Measurements from ENCODE around the gene AMZ1.
"Not testable (repeated sequence)": the region's sequence is repeated elsewhere in the genome, so short reads cannot be mapped to it uniquely, and the experiment has no call there.

Gene AMZ1

DNA sequence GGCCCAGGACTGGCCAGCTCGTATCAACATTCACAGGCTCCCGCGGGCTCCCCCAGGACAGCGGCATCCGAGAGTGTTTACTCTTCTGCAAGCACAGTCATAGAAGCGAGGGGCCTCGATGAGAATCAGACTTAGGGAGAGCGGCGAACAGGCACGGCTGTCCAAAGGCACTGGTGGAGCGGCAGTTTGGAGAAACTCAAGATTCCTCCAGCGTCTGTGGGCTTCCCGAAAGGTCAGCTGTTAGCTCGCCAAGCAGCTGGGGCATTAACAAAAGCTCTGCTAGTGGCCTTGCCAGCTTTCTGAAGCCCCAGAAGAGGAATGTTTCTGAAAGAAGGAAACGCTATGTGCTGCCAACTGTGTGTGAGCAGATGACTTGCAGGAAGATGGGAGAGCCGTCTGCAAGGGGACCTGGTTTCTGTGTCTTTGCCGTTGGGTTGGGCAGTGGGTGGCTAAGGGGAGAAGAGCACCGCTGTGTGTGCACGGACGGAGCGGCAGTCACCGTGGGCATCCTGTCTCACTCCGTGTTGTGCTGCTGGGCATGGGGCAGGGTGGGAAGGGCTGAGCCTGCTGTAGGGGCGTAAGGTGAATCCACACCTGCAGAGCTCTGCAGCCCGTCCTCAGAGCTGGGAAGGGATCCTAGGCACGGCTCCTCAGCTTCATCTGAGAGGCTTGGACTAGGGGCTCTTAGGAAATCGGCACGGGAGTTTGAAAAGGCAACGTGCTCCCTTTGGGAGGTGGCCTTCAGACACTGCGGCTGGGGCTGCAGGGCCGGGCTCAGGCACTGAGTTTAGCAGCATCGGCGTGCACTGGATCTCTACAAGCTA is 42.1 kb downstream of the AMZ1 start:
- FAIRE-seq: no peak

DNA sequence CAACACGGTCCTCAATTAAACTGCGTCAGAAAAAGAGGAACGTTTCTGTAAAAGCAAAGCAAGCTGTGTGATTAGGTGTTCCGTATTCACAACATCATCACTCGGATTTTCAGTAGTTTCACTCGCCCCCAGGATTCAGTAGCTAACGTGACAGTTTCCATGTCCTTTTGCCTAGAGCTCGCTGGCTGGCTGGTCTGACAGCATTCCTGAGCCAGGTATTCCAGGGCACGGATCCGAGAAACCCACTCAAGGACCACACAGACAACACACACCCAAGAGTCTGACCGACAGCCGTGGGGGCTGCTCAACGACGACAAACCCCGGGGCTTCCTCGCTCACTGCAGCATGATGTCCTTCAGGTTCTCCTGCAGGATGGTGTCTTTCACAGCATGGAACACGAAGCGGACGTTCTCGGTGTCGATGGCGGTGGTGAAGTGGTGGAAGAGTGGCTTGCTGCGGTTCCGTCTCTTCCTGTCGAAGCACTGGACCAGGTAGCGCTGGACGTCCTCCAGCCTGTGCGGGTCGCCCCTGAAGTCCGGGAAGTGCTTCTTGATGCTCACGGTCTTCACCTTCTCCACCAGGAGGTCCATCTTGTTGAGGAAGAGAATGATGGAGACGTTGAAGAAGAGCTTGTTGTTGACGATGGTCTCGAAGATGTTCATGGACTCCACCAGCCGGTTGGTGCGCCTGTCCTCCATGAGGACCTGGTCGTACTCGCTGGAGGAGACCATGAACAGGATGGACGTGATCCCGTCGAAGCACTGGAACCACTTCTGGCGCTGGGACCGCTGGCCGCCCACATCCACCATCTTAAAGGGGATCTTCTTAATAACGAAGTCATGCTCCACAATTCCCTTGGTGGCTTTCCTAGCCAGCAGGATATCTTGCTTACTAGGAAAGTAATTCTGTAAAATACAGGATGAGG is 43.1 kb downstream of the AMZ1 start:
- FAIRE-seq: no peak

GRCh38 chr7:2732388-2732787 is 44.4 kb downstream of the AMZ1 start:
- FAIRE-seq: no peak

DNA sequence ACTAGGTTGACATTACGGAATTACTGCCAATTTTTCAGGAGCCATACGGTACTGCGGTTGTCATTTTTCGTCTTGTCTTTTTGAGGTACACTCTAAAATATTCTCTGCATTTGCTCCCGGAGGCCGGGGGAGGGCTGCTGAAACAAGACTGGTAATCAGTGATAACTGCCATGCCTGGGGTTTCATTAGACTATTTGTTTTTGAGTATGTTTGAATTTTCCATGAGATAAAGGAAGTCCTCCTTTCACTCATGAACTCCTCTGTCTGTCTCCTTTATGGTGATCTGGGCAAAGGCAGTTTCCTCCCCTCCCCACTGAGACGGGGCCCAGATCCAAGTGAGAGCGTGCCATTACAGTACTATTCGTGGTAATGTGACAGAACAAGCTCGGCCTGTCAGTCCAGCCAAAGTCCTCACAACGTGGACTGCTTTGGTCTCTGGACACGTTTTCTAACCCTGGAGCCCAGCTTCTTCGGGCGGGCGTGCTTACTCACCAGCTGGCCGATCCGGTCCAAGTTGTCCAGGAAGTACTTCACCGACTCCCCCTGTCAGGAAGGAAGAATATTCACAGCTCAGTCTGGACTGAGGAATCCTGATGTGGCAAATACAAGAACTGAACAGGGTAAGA is 45.1 kb downstream of the AMZ1 start:
- no peak for FAIRE-seq

DNA sequence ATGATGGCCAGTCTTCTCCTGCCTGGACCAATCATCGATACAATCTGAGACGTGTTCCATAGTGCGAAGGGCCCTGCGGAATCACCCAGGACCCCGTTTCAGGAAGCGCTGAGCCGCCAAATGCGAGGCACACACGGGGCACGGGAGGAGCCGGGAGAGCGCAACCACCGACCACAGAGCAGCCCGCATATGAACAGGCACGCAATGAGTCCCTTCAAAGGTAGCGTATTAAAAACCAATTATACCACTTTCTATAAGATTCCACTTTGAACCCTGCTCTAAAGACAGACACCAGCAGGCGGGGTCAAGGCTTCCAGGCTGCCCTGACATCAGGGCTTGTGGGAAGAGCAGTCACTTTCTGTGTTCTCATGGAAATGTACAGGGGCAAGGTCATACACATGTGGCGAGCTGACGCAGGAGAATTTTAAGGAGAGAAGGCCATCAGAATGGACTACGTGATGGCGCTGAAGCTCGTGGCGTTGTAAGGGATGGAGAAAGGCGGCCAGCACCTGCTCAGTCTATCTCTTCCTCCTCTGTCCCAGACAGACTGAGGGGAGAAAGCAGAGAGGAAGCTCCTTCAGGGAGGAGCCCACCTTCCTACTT is 46.2 kb downstream of the AMZ1 start:
- no peak for FAIRE-seq

GRCh38 chr7:2734751-2735571 is 47.0 kb downstream of the AMZ1 start:
- no peak for FAIRE-seq

DNA sequence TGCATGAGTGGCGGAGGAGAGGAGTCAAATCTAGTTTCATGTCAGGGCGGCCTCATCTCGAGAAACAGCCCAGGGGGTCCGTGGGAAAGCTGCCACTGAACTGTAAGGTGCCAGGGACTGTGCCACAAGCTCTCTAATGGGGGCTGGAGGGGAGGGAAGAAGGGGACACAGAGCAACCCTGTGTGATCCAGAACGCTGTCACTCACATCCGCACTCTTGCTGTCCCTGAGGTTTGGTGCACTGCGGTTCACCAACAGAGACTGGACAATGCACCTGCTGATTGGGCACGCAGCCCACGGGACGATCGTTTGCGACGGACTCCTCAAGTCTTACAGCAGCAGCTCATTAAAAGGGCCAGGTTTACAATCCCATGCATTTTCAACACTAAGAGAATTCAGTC is 47.7 kb downstream of the AMZ1 start:
- FAIRE-seq: no peak

DNA sequence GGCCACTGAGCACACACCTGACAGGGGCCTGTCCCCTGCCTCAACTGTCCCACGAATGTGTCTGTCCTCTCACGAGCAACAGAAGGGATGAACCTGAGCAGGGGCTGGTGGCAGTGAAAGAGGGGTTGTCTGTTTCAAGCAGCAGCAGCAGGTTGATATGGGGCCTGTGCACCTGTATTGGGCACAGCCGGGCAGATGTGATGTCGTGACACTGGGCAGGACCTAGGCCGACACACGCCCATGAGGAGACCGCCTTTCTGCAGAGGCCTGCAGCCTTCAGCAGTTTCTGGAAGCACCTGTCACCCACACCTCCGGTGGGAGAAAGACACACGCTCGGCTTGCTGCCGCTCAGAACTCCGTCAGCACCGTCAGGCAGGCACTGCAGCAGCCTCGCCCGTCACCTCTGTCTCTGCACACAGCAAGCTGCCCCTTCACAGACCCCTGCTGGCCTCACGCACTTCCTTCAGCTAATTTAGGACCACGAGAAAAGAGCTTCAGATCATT is 48.5 kb downstream of the AMZ1 start:
- no peak for FAIRE-seq

- FAIRE-seq: not testable (repeated sequence)
Measured at GRCh38 chr7:2737005-2737743, 49.2 kb downstream of the AMZ1 start.

DNA sequence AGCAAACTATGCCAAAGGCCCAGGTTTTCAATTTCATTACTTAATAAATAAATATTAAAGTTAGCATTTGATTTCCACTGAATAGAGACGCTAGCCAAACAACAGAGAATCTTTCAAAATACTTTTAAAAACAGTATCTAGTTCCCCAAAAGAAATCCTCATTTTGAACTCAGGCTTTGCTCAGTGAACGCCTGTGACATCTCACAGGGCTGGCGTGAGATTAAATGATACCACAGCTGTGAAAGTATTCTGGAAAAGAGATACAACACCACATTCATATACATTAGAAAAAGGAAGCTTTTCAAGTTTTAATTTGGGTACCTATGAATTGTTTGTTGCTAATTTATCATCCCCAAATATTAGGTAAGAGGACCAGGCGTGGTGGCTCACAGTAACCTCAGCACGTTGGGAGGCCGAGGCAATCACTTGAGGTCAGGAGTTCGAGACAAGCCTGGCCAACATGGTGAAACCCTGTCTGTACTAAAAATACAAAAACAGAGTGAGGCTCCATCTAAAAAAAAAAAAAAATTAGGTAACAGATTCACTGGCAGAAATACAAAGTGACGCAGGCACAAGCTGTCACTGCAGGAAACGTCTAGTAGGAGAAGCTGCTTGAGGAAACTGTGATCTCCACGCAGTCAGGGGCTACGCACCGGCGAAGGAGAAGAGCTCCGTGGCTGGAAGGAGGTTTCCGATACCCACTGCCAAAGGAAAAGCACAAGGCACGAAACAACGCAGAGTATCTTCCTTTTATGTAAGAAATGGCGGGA is 50.0 kb downstream of the AMZ1 start:
- no peak for FAIRE-seq

GRCh38 chr7:2738766-2739549 is 51.0 kb downstream of the AMZ1 start:
- no peak for FAIRE-seq

DNA sequence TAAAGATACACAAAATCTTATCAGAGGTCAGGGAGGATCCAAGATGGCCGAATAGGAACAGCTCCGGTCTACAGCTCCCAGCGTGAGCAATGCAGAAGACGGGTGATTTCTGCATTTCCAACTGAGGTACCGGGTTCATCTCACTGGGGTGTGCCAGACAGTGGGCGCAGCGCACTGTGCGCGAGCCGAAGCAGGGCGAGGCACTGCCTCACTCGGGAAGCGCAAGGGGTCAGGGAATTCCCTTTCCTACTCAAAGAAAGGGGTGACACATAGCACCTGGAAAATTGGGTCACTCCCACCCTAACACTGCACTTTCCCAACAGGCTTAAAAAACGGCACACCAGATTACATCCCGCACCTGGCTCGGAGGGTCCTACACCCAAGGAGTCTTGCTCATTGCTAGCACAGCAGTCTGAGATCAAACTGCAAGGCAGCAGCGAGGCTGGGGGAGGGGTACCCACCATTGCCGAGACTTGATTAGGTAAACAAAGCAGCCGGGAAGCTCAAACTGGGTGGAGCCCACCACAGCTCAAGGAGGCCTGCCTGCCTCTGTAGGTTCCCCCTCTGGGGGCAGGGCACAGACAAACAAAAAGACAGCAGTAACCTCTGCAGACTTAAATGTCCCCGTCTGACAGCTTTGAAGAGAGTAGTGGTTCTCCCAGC is 55.7 kb downstream of the AMZ1 start:
- not testable (repeated sequence) for FAIRE-seq

DNA sequence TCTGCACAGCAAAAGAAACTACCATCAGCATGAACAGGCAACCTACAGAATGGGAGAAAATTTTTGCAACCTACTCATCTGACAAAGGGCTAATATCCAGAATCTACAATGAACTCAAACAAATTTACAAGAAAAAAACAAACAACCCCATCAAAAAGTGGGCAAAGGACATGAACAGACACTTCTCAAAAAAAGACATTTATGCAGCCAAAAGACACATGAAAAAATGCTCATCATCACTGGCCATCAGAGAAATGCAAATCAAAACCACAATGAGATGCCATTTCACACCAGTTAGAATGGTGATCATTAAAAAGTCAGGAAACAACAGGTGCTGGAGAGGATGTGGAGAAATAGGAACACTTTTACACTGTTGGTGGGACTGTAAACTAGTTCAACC is 60.7 kb downstream of the AMZ1 start:
- not testable (repeated sequence) for FAIRE-seq

DNA sequence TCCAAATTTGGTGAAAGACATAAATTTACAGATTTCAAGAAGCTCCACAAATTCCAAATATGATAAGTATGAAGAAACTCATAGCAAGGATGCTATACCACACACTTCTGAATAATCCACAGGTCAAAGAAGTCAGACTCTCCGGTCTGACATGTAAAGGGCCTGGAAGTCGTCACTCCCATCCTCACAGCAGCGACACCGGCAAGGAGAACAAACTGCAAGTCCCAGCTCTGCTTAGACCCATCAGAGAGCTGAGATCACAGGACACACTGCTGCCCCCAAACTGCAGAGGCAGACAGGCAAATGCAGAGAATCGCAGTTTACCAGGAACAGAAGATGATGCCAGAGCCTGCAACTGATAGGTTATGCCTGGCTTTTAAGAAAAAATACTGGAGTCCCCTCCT is 62.0 kb downstream of the AMZ1 start:
- FAIRE-seq: no peak

DNA sequence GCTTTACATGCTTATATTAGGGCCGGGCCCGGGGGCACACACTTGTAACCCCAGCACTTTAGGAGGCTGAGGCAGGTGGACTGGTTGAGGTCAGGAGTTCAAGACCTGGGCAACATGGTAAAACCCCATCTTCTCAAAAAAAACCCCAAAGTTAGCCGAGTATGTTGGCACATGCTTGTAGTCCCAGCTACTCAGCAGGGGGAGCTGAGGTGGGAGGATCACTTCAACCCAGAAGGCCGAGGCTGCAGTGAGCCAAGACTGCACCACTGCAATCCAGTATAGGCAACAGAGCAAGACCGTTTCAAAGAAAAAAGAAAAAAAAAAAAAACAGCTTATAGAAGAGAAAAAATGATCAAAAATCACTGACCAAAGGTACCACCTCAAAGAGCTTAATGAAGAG is 63.1 kb downstream of the AMZ1 start:
- no peak for FAIRE-seq

DNA sequence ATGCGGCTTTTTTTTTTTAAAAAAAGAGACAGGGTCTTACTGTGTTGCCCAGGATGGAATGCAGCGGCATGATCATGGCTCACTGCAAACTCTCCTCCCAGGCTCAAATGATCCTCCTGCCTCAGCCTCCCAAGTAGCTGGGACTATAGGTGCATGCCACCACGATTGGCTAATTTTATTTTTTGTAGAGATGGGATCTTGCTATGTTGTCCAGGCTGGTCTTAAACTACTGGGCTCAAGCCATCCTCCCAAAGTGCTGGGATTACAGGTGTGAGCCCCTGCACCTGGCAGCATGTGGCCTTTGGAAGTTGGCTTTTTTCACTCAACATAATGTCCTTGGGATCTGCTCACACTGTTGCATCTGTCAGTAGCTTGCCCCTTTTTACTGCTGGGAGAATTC is 65.1 kb downstream of the AMZ1 start:
- FAIRE-seq: no peak

DNA sequence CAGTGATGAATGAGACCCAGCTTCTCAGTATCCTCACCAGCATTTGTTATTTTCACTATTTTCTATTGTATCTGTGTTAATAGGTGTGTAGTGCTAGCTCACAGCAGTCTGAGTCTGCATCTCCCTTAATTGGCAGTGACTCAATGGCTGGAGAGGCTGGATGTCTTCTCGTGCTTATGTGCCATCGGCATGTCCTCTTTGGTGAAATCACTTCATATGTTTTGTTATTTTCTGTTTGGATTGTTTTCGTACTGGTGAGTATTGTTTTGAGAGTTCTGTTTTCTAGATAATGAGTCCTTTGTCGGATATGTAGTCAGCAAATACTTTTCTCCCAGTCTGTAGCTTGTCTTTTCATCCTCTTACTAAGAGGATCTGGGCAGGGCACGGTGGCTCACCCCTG is 66.1 kb downstream of the AMZ1 start:
- FAIRE-seq: no peak

DNA sequence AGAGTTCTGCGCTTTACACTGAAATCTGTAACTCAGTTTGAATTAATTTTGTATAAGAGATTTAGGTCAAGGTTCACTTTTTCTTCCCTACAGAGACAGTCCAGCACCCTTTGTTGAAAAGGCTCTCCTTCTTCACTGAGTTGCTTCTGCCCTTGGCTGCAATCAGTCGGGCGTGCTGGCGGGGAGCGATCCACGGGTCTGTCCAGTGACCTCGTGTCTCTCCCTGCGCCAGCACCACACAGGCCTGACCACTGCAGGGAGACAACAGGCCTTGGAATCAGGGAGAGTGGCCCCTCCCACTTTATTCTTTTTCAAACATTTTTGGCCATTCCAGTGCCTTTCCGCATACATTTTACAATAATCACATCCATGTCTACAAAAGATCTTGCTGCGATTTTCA is 66.9 kb downstream of the AMZ1 start:
- no peak for FAIRE-seq

DNA sequence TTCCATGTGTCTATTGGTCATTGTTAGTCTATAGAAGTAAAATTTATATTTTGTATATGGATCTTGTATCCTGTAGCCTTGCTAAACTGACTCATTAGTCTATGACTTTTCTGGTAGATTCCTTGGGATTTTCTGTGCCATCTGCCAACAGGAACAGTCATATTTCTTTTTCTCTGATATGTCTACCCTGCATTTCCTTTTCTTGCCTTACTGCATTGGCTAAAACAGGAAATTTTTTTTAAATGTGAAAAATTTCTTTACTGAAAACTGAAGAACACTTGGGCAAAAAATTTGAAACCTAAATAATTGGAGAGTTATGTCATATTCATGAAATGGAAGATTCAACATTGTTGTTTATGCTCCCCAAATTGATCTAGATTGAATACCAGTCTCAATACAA is 67.5 kb downstream of the AMZ1 start:
- FAIRE-seq: no peak

Data from endometrium (tissue), 2 donors.